GM19397 (cell line): ENCODE data around the gene MYO1D.
"Not testable (repeated sequence)": the region's sequence is repeated elsewhere in the genome, so short reads cannot be mapped to it uniquely, and the experiment has no call there.

ENCODE experiments used
- ATAC-seq: cut with Tn5 transposase; IDR thresholded peaks from one replicate; pipeline ENCODE4 v1.9.1; 2021; ENCODE audit warnings: mild to moderate bottlenecking, moderate library complexity; ENCODE audit not compliant: unreplicated experiment

Gene MYO1D

GRCh38 chr17:32876417-32877163, at the start of gene MYO1D:
TSS of gene MYO1D (minus strand) at chr17:32877124. CDS start at chr17:32876872, 252 bp downstream.
- peak; percentile 54 for ATAC-seq

GRCh38 chr17:32926183-32926582, 49.3 kb upstream of the MYO1D start:
- ATAC-seq = no peak

GRCh38 chr17:32923905-32924304, 47.0 kb upstream of the MYO1D start:
- ATAC-seq = not testable (repeated sequence)

GRCh38 chr17:32921017-32921416, 44.1 kb upstream of the MYO1D start:
- ATAC-seq = no peak

GRCh38 chr17:32920293-32920692, 43.4 kb upstream of the MYO1D start:
- ATAC-seq = no peak

- ATAC-seq = not testable (repeated sequence)
These were observed 43.0 kb upstream of the MYO1D start for GRCh38 chr17:32919876-32920275.

GRCh38 chr17:32917842-32918241, 40.9 kb upstream of the MYO1D start:
- no peak for ATAC-seq

- ATAC-seq = no peak
These were observed 40.2 kb upstream of the MYO1D start for GRCh38 chr17:32917081-32917480.

GRCh38 chr17:32916134-32916533, 39.2 kb upstream of the MYO1D start:
- ATAC-seq = no peak

- no peak for ATAC-seq
These were observed 38.3 kb upstream of the MYO1D start for GRCh38 chr17:32915245-32915644.

GRCh38 chr17:32914181-32914580, 37.3 kb upstream of the MYO1D start:
- ATAC-seq = no peak

GRCh38 chr17:32913593-32913992, 36.7 kb upstream of the MYO1D start:
- no peak for ATAC-seq

GRCh38 chr17:32912218-32912897, 35.4 kb upstream of the MYO1D start:
- ATAC-seq = no peak

GRCh38 chr17:32910769-32911168, 33.8 kb upstream of the MYO1D start:
- no peak for ATAC-seq

- ATAC-seq = no peak
These were observed 33.0 kb upstream of the MYO1D start for GRCh38 chr17:32909787-32910369.

- no peak for ATAC-seq
These were observed 30.7 kb upstream of the MYO1D start for GRCh38 chr17:32907583-32907982.

- ATAC-seq = no peak
These were observed 28.0 kb upstream of the MYO1D start for GRCh38 chr17:32904891-32905290.

GRCh38 chr17:32903774-32904673, 27.1 kb upstream of the MYO1D start:
- no peak for ATAC-seq

- ATAC-seq = no peak
These were observed 24.8 kb upstream of the MYO1D start for GRCh38 chr17:32901743-32902142.

- ATAC-seq = no peak
These were observed 22.5 kb upstream of the MYO1D start for GRCh38 chr17:32899236-32900013.
